Stimulated activated CD8-positive, alpha-beta memory T cell treated with anti-CD3 and anti-CD28 coated beads, Interleukin-2, amount 100 ng/mL, for 48 hours (primary cell): ENCODE data around the gene DLG2.

Experiments
- DNase-seq, 2 donors: peaks; one replicate each; pipeline ENCODE4 v3.0.0-alpha.2; 2020; ENCODE audit warnings: low read depth in 2 of 2

DLG2 gene

GRCh38 chr11:83862033-83862432, 1765.1 kb downstream of the DLG2 start:
- DNase-seq = no peak

GRCh38 chr11:83858694-83859093, 1768.5 kb downstream of the DLG2 start:
- DNase-seq = no peak

GRCh38 chr11:83855237-83855636, 1771.9 kb downstream of the DLG2 start:
- DNase-seq = no peak

- DNase-seq = no peak
These were observed 1774.2 kb downstream of the DLG2 start for GRCh38 chr11:83852775-83853442.

GRCh38 chr11:83852012-83852411, 1775.1 kb downstream of the DLG2 start:
- DNase-seq = no peak

GRCh38 chr11:83847467-83848034, 1779.6 kb downstream of the DLG2 start:
- no peak for DNase-seq

GRCh38 chr11:83845797-83846196, 1781.3 kb downstream of the DLG2 start:
- DNase-seq = no peak

- no peak for DNase-seq
These were observed 1786.8 kb downstream of the DLG2 start for GRCh38 chr11:83840326-83840725.

GRCh38 chr11:83836883-83837654, 1790.1 kb downstream of the DLG2 start:
- DNase-seq = peak in 1 of 2 donors; percentile 2

- DNase-seq = no peak
These were observed 1791.1 kb downstream of the DLG2 start for GRCh38 chr11:83836065-83836464.

- no peak for DNase-seq
These were observed 1791.7 kb downstream of the DLG2 start for GRCh38 chr11:83835423-83835822.

GRCh38 chr11:83831929-83832328, 1795.2 kb downstream of the DLG2 start:
- DNase-seq = no peak

GRCh38 chr11:83827940-83828554, 1799.1 kb downstream of the DLG2 start:
- DNase-seq = no peak

- no peak for DNase-seq
These were observed 1799.6 kb downstream of the DLG2 start for GRCh38 chr11:83827520-83827919.

GRCh38 chr11:83826078-83826477, 1801.1 kb downstream of the DLG2 start:
- DNase-seq = no peak

- no peak for DNase-seq
These were observed 1803.6 kb downstream of the DLG2 start for GRCh38 chr11:83823461-83824025.

GRCh38 chr11:83819931-83820549, 1807.1 kb downstream of the DLG2 start:
- no peak for DNase-seq

GRCh38 chr11:83818349-83818748, 1808.8 kb downstream of the DLG2 start:
- no peak for DNase-seq

GRCh38 chr11:83816572-83817187, 1810.5 kb downstream of the DLG2 start:
- no peak for DNase-seq

- DNase-seq = no peak
These were observed 1811.4 kb downstream of the DLG2 start for GRCh38 chr11:83815736-83816135.

GRCh38 chr11:83813296-83813695, 1813.8 kb downstream of the DLG2 start:
- no peak for DNase-seq
